ENCODE data around the gene KRT84.
"Not testable (repeated sequence)": the region's sequence is repeated elsewhere in the genome, so short reads cannot be mapped to it uniquely, and the experiment has no call there.

KRT84 gene

DNA sequence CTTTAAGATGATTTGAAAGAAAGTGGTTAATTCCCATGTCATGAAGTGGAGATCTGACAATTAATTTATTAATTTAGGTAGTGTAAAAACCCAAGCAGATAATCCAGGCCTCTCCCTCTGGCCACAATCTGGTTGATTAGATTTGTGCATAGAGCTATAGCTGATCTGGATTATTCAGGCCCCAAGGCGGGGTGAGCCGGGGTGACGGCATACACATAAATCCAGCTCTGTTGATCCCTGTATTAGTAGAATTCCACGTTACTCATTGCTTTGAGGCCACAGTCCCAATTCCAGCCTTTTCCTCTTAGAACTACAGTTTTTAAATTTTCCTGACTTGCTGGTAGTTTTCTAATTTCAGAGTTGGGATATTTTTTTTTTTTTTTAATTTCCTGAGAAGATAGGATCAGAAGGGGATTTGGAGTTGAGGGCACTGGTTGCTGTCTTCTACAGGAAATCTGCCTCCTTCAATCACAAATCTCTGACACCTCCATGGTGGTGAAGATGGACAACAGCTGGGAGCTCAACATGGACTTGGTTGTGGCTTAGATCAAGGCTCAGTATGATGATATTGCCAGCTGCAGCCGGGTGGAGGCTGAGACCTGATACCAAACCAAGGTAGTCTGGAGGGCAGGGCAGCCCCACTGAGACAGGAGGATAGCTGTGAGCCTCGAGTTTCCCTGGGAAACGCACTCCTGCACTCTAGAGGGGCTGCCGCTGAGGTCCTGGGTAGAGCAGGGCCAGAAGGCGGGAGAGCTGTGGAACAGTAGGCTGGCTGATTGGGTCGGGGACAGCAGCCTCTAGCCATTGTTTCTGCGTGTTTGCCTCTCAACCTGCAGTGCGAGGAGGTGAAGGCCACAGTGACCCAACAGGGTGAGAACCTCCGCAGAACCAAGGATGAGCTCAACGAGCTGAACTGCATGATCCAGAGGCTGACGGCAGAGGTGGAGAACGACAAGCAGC is 37.6 kb downstream of the KRT84 start:
- in situ Hi-C loops (cut with HindIII; ENCODE audit: low sequenced_read_pairs): no loop called here

DNA sequence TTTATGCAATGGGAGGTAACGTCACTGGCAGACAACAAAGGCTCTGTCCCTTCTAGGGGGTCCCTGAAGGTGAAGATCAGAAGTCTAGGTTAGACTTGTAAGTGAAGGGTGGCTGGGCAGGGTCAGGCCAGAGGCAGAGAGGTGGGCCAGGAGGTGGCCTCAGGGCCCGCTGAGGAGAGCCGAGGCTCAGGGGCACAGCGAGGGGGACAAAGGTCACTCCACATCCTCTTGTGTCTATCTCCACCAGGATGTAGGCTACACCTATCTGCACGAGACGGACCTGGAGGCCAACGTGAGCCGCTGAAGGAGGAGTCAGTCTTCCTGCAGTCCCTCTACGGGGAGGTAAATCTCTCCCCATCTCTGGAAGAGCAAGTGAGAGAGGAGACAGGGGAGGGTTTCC is 38.4 kb downstream of the KRT84 start:
- in situ Hi-C loops (cut with HindIII; ENCODE audit: low sequenced_read_pairs): no loop called here

DNA sequence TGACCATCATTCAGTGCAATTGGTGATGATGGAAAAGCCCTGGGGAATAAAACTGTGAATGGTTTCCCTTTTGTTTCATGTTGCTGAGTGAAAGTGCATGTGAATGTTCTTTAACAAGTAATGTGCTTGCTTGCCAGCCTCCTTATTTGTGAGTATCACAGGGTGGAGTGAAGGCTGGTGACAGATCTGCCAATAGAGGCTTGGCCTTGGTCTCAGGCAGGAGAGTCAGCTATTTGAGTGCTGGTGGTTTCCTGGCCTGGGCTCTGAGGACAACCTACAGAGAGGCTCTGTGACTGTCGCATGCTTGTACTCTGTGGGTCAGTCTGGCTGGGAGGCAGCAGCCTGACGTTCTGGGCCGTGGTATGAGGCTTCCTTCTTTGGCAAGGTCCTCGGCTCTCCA is 38.9 kb downstream of the KRT84 start:
- in situ Hi-C loops (cut with HindIII; ENCODE audit: low sequenced_read_pairs): no loop called here

DNA sequence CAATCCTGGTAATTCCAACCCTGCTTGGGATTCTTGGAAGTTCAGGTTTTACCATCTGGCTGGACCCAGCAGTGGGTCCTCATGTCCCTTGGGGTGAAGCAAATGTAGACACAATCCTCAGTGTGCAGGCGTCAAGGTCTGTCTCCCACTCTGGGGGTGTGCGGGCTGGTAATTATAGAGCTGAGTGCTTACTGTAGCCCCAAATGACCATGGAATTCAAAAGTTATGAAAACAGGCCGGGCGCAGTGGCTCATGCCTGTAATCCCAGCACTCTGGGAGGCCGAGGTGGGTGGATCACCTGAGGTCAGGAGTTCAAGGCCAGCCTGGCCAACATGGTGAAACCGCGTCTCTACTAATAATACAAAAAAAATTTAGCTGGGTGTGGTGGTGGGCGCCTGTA is 40.4 kb downstream of the KRT84 start:
- in situ Hi-C loops (cut with HindIII; ENCODE audit: low sequenced_read_pairs): not testable (repeated sequence)

DNA sequence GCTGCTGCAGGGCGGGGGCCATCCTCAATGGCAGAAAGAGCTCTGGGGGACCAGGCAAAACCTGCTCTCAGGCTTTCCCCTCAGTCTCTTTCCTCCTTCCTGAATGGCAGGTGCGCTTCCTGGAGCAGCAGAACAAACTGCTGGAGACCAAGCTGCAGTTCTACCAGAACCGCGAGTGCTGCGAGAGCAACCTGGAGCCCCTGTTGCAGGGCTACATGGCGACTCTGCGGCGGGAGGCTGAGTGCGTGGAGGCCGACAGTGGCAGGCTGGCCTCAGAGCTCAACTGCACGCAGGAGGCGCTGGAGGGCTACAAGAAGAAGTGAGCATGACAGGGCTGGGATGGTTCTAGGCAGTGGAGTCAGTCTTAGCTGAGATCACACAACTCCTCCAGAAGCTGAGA is 41.3 kb downstream of the KRT84 start:
- in situ Hi-C loops (cut with HindIII; ENCODE audit: low sequenced_read_pairs): no loop called here

DNA sequence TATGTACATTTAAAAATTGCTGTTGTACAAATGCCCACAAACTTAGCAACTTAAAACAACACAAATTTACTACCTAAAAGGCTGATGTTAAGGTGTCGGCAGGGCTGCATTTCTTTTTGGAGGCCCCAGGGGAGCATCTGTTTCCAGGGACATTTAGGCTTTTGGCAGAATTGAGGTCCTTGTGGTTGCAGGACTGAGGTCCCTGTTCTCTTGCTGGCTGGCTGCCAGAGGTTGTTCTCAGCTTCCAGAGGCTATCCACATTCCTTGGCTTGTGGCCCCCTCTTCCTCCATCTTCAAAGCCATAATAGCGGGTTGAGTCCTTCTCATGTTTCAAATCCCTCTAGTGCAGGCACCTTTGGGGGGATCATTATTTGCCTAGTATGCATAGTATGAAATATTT is 41.9 kb downstream of the KRT84 start:
- in situ Hi-C loops (cut with HindIII; ENCODE audit: low sequenced_read_pairs): no loop called here

DNA sequence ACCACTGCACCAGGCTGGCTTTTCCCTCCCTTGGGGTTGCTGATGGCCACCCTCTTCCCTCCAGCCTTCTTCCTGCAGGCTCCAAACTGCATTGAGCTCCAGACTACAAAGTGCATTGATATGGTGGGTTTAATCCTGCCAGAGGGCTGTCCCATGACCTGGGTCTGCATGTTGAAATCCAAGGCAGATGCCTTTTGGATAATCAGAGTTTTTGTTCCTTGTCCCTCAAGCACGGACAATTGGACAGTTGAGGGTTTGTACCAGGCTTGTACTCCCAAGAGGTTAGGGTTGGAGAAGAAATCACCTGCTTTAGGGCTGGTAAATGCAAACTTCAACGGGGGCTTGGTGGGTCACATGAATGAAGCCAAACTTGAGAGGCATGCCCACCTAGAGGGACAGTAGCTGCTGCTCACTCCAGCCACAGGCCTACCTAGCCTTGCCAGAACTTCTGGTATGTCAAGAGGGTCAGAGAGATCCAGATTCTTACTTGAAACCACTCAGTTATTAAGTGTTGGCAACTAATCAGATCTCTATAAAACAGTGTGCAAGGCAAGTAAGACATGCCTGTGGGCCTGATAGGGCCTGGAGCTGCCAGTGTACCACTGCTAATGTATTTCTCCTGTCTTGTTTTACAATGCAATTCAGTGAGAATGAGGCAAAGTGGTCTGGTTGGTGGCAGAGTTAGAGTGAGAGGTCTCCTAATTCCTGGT is 42.5 kb downstream of the KRT84 start:
- in situ Hi-C loops (cut with HindIII; ENCODE audit: low sequenced_read_pairs): no loop called here

DNA sequence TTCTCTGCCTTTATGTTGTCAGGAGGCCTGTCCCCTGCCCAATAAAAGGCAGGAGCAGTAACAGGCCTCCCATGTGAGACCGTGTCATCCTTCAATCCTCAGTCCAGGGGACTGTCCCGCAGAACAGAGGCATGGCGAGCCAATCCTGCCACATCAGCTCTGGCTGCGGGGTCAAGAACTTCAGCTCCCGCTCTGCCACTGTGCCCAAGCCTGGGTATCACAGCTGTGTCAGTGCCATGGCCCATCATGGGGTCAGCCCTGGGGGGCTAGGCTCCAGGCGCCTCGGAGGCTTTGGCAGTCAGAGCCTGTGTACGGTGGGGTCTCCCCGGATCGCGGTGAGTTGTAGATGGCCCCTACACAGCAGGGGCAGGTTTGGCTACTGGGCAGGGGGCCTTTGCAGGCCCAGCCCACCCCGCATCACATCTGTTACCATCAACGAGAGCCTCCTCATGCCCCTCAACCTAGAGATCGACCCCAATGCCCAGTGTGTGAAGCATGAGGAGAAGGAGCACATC is 44.3 kb downstream of the KRT84 start:
- in situ Hi-C loops (cut with HindIII; ENCODE audit: low sequenced_read_pairs): no loop called here

DNA sequence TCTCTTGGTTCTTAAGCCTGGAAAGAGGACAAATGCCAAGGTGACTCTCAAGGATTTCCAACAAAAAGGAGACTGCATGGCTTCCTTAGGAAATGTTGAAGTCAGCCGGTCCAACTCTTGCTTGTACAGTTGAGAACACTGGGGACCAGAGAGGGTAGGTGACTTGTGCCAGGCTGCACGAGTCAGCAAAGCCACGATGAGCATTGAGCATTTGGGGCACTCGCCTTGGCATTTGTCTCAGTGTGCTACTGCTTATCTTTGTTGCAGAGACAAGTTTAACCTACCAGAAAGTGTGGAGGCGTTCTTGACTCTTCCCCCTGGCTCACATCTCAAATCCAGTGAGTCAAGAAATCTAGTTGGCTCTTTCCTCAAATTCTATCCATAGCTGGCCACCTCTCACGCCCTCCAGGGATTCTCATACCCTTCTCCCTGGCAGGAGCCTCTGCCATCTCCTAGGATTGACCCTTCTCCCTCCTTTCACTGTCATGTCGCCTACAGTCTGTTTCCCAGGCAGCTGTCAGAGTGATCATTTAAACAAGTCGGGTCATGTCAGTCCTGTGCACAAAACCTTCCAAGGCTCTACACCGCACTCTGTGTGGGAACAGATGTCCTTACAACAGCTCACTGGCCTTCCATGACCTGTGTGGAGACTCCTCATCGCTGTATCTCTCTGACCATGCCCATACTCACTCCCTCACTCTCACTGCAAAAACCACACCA is 47.1 kb downstream of the KRT84 start:
- in situ Hi-C loops (cut with HindIII; ENCODE audit: low sequenced_read_pairs): no loop called here

DNA sequence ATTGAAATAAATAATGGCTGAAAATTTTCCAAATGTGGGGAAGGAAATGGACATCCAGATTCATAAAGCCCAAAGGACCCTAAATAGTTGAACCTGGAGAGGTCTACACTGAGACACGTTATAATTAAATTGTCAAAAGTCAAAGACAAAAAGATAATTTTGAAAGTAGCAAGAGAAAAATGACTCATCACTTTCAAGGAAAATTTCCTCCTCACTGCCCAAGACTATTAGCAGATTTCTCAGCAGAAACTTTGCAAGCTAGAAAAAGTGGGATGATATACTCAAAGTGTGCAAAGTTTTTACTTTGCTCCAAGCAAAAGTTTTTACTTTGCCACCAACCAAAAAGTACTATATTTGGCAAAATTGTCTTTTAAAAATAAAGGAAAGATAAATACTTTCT is 48.4 kb downstream of the KRT84 start:
- in situ Hi-C loops (cut with HindIII; ENCODE audit: low sequenced_read_pairs): no loop called here

DNA sequence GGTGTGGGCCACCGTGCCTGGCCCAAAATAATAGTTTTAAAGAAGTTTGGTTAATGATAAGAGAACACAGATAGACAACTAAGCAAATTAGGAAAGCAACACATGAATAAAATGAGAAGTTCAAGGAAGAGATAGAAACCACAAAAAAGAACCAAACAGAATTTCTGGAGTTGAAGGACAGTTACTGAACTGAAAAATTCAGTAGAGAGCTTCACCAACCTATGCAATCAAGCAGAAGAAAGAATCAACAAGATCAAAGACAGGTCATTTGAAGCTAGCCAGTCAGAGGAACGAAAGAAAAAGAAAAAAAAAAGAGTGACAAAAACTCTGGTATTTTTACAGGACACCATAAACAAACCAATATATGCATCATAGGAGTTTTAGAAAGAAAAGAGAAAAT is 48.8 kb downstream of the KRT84 start:
- in situ Hi-C loops (cut with HindIII; ENCODE audit: low sequenced_read_pairs): no loop called here

DNA sequence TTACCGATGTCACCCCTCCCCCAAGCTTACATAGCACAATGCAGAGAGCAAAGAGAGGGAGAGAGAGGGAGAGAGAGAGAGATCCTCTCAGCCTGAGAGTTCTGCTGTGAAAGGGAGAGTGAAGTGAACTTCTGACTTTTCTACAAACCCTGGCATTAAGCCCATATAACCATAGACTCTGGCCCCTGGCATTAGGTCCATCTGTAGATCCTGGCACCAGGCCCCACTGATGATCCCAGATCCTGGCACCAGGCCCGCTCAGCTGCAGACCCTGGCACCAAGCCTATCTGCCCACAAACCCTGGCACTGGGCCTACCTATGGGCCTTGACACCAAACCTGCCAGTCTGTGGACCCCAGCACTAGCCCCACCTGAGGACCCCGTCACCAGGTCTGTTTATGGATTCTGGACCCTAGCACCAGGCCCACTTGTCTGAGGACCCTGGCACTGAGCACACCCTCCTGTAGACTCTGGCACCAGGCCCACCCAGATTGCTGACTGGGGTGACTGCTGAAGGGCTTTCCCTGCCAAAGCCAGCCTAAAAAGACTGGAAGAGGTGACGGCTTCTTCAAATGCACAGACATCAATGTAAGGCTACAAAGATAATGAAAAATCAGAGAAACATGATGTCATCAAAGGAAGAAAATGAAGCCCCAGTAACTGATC is 49.7 kb downstream of the KRT84 start:
- in situ Hi-C loops (cut with HindIII; ENCODE audit: low sequenced_read_pairs): no loop called here

DNA sequence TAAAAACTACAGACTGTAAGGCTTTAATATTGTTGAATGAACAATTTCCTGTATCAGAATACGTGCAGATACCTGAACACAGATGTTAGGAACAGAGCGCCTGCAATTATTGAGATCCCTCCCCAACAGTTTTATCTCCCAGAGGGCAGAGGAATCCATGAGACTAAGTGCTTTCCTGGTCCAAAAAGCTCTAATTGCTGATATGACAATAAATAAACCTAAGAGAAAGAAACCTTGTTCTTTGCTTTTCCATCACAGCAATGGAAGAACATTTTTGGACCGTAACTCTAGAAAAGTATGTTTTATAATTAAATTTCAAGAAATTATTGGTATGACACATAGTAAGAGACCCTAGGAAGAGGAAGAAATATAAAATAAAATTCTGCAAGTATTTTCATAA is 51.3 kb downstream of the KRT84 start:
- in situ Hi-C loops (cut with HindIII; ENCODE audit: low sequenced_read_pairs): no loop called here

DNA sequence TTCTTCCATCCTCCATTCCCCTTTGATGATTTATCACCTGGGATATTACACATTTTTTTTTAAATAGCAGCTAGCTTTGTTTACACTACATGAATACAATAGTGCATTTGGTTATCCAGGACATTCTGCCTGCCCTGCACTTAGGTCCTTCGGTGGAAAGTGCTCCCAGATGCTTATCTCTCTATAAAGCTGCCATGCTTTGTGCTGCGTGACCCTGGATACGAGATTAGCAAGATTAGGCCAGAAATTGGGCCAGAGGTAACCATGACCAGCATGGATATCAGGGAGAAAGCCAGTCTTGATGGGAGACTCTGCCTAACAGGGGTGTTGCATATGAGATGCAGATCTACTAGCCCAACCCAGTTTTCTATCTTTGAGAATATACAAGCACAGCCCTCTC is 52.1 kb downstream of the KRT84 start:
- in situ Hi-C loops (cut with HindIII; ENCODE audit: low sequenced_read_pairs): no loop called here

DNA sequence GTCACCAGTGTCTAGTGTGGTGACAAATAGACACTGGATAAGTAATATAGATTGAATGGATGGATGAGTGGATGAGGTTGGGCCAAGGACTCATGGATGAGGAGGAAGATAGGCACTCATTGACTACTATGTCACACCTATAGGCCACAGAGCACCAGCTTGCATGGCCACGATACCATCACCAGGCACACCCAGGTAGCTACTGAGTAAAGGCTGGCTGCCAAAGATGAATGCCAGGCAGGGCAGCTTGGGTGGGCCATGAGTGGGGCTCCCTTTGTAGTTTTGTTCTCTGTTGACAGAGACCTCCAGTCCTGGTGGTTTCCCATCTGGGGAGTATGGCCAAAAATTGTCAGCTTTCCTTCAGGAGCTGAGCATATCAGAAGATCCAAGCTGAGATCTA is 53.1 kb downstream of the KRT84 start:
- in situ Hi-C loops (cut with HindIII; ENCODE audit: low sequenced_read_pairs): no loop called here

DNA sequence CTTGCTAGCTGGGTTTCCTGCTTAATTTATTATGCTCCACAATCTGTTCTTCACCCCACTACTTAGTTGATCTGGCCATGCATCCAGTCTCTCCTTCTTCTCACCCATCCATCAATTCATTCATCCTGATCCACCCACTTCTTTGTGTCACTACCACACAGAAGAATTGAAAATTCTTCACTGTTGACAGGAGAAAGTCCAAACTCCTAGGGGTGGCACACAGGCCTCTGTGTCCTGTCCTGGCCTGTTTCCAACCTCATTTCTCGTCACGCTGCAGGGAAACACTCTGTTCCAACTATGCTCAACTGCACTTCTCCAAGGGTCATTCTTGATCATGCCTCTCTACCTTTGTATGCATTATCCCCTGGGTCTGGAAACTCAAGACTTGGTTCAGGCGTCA is 53.6 kb downstream of the KRT84 start:
- in situ Hi-C loops (cut with HindIII; ENCODE audit: low sequenced_read_pairs): no loop called here

DNA sequence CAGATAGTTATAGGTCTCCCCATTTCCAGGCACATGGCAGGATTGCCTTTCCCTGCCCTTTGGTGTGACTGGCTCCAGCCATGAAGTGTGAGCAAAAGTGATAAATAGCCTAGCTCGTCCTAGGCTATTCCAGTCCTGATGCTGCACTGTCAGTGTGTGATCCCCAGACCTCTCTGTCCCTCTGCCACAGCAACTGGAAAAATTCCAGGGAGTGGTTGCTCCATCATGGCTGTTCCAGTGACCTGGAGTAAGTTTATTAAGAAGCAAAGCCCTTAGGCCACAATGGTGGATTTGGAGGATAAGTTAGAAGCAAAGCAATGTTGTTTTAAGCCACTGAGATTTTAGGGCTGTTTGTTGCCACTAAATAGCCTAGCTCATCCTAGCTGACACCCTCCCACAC is 54.4 kb downstream of the KRT84 start:
- in situ Hi-C loops (cut with HindIII; ENCODE audit: low sequenced_read_pairs): no loop called here

DNA sequence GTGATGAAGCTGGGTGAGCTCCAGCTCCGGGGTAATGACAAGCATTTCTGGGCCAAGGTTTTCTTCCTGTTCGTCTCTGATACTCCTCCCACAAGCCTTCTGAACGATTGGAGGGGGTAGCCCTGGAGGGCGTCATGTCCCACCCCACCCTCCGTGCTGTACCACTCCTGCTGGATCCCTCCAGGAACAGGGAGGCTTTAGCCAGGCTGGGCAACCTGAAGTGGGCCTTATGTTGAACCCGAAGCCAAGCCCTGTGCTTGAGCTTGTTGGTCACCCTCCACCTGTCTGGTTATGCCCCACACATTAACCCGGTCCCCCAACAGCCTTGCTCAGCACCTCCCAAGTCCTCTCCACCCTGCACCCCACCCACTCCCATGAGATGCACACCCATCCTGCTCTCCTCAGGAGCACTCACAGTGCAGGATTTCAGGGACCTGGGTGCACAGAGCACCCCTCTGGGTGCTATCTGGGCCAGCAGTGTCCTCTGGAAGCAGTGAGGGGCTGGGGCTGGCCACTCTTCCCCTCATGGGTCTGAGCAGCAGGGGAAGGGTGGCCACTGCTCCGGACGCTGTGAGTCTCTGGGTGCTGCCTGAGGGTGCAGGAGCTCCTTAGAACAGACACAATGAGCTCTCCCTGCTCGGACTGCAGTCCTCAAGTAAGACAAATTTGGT is 57.5 kb downstream of the KRT84 start:
- in situ Hi-C loops (cut with HindIII; ENCODE audit: low sequenced_read_pairs): loop anchor here (5.0 kb wide), 1 partner anchor 36 kb away; the partner anchor contains the start of gene KRT81

All from endothelial cell of hepatic sinusoid (primary cell).